Mesenchymal stem cell (in vitro differentiated cells and primary cell): ENCODE measurements around the gene GCNT3.
A peak's percentile ranks its signal among the peaks of the same experiment; 100 is the strongest.

Source experiments
- DNase-seq: peaks from one replicate; pipeline ENCODE4 v3.0.0-alpha.2; 2013
- H2AFZ ChIP-seq: one replicate; pipeline ENCODE4 v1.6.1; 2013; ENCODE audit warnings: low read depth, mild to moderate bottlenecking, control low read depth, inconsistent platforms, low read length, moderate library complexity
- H2AK5ac ChIP-seq: 2 replicates; pipeline ENCODE4 v1.6.1; 2013; ENCODE audit warnings: low read length, moderate library complexity, mild to moderate bottlenecking, inconsistent platforms; ENCODE audit not compliant: severe bottlenecking
- H2BK120ac ChIP-seq: one replicate; pipeline ENCODE4 v1.6.1; 2013; ENCODE audit warnings: low read depth, mild to moderate bottlenecking, inconsistent platforms, low read length, moderate library complexity
- H2BK12ac ChIP-seq, 2 experiments: one replicate each; pipeline ENCODE4 v1.6.1; 2013; ENCODE audit warnings: inconsistent platforms in 2 of 2, low read length in 2 of 2, mild to moderate bottlenecking in 2 of 2, moderate library complexity in 2 of 2, control low read depth in 1 of 2
- H2BK15ac ChIP-seq: one replicate; pipeline ENCODE4 v1.6.1; 2013; ENCODE audit warnings: mild to moderate bottlenecking, low read depth, inconsistent platforms; ENCODE audit not compliant: poor library complexity, severe bottlenecking
- H2BK5ac ChIP-seq: 2 replicates; pipeline ENCODE4 v1.6.1; 2013; ENCODE audit warnings: low read depth, mild to moderate bottlenecking, low read length, control low read depth, inconsistent platforms; ENCODE audit not compliant: poor library complexity, severe bottlenecking
- H3K14ac ChIP-seq, 2 experiments: one replicate each; pipeline ENCODE4 v1.6.1; 2013; ENCODE audit warnings: inconsistent platforms in 2 of 2, low read length in 2 of 2, control low read depth in 1 of 2, mild to moderate bottlenecking in 1 of 2, moderate library complexity in 1 of 2
- H3K18ac ChIP-seq, 2 experiments: one replicate each; pipeline ENCODE4 v1.6.1; 2013; ENCODE audit warnings: inconsistent platforms in 2 of 2, low read length in 2 of 2, control low read depth in 1 of 2, low read depth in 1 of 2, mild to moderate bottlenecking in 1 of 2
- H3K23ac ChIP-seq, 2 experiments: one replicate each; pipeline ENCODE4 v1.6.1; 2013; ENCODE audit warnings: inconsistent platforms in 2 of 2, low read length in 2 of 2, mild to moderate bottlenecking in 2 of 2, moderate library complexity in 2 of 2, control low read depth in 1 of 2
- H3K27ac ChIP-seq: 2 replicates; pipeline ENCODE4 v1.5.1; 2013; ENCODE audit warnings: mild to moderate bottlenecking, moderate library complexity, low read length, control low read depth, inconsistent platforms; ENCODE audit not compliant: poor library complexity, severe bottlenecking
- H3K27me3 ChIP-seq, 2 experiments: 2 replicates each; pipeline versions ENCODE4 v1.6.1 to v1.7.0; 2013; ENCODE audit warnings: low read length in 2 of 2, mild to moderate bottlenecking in 2 of 2, moderate library complexity in 2 of 2, control low read depth in 1 of 2, inconsistent platforms in 1 of 2; ENCODE audit not compliant: control insufficient read depth in 1 of 2, insufficient read depth in 1 of 2
- H3K36me3 ChIP-seq, 2 experiments: 2 replicates each; pipeline versions ENCODE4 v1.6.1 to v1.7.0; 2013; ENCODE audit warnings: low read length in 2 of 2, control low read depth in 1 of 2, inconsistent platforms in 1 of 2, low read depth in 1 of 2, mild to moderate bottlenecking in 1 of 2; ENCODE audit not compliant: insufficient read depth in 2 of 2, control insufficient read depth in 1 of 2
- H3K4ac ChIP-seq, 2 experiments: one replicate each; pipeline ENCODE4 v1.6.1; 2013; ENCODE audit warnings: inconsistent platforms in 2 of 2, low read length in 2 of 2, mild to moderate bottlenecking in 2 of 2, moderate library complexity in 2 of 2, control low read depth in 1 of 2, low read depth in 1 of 2
- H3K4me1 ChIP-seq: 2 replicates; pipeline ENCODE4 v1.6.1; 2013; ENCODE audit warnings: low read depth, low read length, control low read depth; ENCODE audit not compliant: control insufficient read depth, insufficient read depth
- H3K4me2 ChIP-seq: 2 replicates; pipeline ENCODE4 v1.6.1; 2013; ENCODE audit warnings: low read length, mild to moderate bottlenecking, inconsistent platforms; ENCODE audit not compliant: poor library complexity, severe bottlenecking
- H3K4me3 ChIP-seq, 2 experiments: 2 replicates each; pipeline versions ENCODE4 v1.5.1 to v1.7.0; 2013; ENCODE audit warnings: low read length in 2 of 2, mild to moderate bottlenecking in 2 of 2, control low read depth in 1 of 2, low read depth in 1 of 2; ENCODE audit not compliant: insufficient read depth in 1 of 2
- H3K79me1 ChIP-seq: replicated peaks from 2 replicates; pipeline ENCODE4 v1.6.1; 2013; ENCODE audit warnings: mild to moderate bottlenecking, control low read depth, low read length, inconsistent platforms; ENCODE audit not compliant: poor library complexity, severe bottlenecking
- H3K9ac ChIP-seq: 2 replicates; pipeline ENCODE4 v1.7.0; 2013; ENCODE audit warnings: mild to moderate bottlenecking, low read length, moderate library complexity
- H3K9me3 ChIP-seq: 2 replicates; pipeline ENCODE4 v1.7.0; 2013; ENCODE audit warnings: mild to moderate bottlenecking, low read length; ENCODE audit not compliant: control insufficient read depth
- H4K8ac ChIP-seq: one replicate; pipeline ENCODE4 v1.6.1; 2013; ENCODE audit warnings: inconsistent platforms, mild to moderate bottlenecking, low read length, moderate library complexity
- H4K91ac ChIP-seq: one replicate; pipeline ENCODE4 v1.6.1; 2013; ENCODE audit warnings: mild to moderate bottlenecking, low read length, inconsistent platforms
- WGBS: methylation state at CpG from one replicate; pipeline ENCODE4 v1.1.7; 2013; ENCODE audit warnings: mixed read lengths; 5-methylcytosine and 5-hydroxymethylcytosine counted together

The GCNT3 gene

DNA sequence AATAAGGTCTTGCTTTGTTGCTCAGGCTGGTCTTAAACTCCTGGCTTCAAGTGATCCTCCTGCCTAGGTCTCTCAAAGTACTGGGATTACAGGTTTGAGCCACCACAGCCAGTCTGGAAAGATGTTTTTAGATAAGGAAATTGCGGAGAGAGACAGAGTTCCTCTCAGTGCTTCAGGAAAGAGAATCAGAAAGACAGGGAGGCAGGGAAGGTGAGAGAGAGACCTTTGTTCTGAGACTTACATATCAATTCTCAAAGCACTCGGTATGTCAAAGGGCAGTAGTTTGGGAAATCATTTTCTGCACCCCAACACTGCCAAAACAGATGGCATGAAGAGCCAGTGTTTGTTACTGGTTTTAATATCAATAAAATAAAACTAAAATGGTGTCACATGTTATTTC lies 13.1 kb upstream of the GCNT3 start:
- Histone ChIP-seq H4K91ac (no peak overlapping the region), H3K9me3 (peaks cover 6% of the 10 kb centered on the region), H3K4ac (no peak overlapping the region), H3K9ac (no peak overlapping the region), H3K23ac (no peak overlapping the region), H2BK15ac (no peak overlapping the region), H3K4me1 (peaks cover 9% of the 10 kb centered on the region), H3K4me2 (no peak overlapping the region), H2BK120ac (no peak overlapping the region), H2BK5ac (no peak overlapping the region), H3K27me3 (no peaks in the 10 kb centered on the region), H3K18ac (no peak overlapping the region), H2AFZ (no peak overlapping the region), H3K27ac (no peak overlapping the region), H2BK12ac (no peak overlapping the region), H3K79me1 (no peaks in the 10 kb centered on the region), H4K8ac (no peak overlapping the region), H2AK5ac (no peak overlapping the region), H3K14ac (no peak overlapping the region), H3K4me3 (no peak overlapping the region), H3K36me3 (no peaks in the 10 kb centered on the region)
- 92% methylated on average over 1 of the region's 2 CpGs for WGBS
- no peak for DNase-seq

GRCh38 chr15:59605994-59606393 lies 5.6 kb upstream of the GCNT3 start:
- no peak overlapping the region for H3K23ac ChIP-seq
- peaks cover 1% of the 10 kb centered on the region for H3K4me1 ChIP-seq
- H3K27me3 ChIP-seq = peaks cover 0 to 12% of the 10 kb centered on the region in 2 experiments
- no peak overlapping the region for H4K8ac ChIP-seq
- no peak overlapping the region for H2AK5ac ChIP-seq
- no peak overlapping the region for H3K27ac ChIP-seq
- no peak for DNase-seq
- H3K9me3 ChIP-seq = peaks cover 14% of the 10 kb centered on the region
- H3K4me2 ChIP-seq = no peak overlapping the region
- no peak overlapping the region for H2BK15ac ChIP-seq
- H2BK120ac ChIP-seq = no peak overlapping the region
- H3K79me1 ChIP-seq = no peaks in the 10 kb centered on the region
- no peak overlapping the region for H3K4me3 ChIP-seq
- H3K9ac ChIP-seq = no peak overlapping the region
- no peaks in the 10 kb centered on the region for H3K36me3 ChIP-seq
- H3K14ac ChIP-seq = no peak overlapping the region
- H3K18ac ChIP-seq = no peak overlapping the region
- H2BK5ac ChIP-seq = no peak overlapping the region
- no peak overlapping the region for H3K4ac ChIP-seq
- H4K91ac ChIP-seq = no peak overlapping the region
- H2BK12ac ChIP-seq = no peak overlapping the region
- WGBS = 81% methylated on average over 5 of the region's 5 CpGs
- no peak overlapping the region for H2AFZ ChIP-seq

DNA sequence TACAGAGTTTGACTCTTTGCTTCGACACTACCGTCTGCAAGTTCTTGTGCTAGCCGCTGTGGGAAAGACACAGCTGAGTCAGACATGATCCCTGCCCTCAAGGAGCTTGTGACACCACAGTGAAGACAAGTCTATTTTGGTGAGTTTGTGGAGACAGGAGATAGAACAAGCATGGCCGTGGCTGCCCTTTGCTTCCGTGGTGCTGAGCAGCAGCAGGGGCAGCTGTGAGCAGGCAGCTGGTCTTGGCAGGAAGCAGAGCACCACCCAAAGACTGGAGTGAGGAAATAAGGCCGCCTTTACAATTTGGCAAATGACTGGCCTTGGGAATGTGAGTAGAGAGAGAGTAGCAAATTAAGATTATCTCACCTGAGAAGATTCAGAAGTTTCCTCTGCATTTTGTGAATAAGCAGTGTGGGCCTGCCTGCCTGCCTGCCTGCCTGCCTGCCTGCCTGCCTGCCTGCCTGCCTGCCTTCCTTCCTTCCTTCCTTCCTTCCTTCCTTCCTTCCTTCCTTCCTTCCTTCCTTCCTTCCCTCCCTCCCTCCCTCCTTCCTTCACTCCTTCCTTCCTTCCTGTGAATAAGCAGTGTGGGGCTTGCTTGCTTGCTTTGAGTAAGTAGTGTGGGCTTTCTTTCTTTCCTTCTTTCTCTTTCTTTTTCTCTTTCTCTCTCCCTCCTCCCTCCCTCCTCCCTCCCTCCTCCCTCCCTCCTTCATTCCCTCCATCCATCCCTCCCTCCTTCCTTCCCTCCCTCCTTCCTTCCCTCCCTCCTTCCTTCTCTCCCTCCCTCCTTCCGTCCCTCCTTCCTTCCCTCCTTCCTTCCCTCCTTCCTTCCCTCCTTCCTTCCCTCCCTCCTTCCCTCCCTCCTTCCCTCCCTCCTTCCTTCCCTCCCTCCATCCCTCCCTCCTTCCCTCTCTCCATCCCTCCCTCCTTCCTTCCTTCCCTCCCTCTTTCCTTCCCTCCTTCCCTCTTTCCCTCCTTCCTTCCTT lies 1.6 kb upstream of the GCNT3 start:
- H3K4me1 ChIP-seq = peaks cover 4% of the 10 kb centered on the region
- 91% methylated on average over 7 of the region's 7 CpGs for WGBS
- H2BK12ac ChIP-seq = no peak overlapping the region
- H2BK15ac ChIP-seq = no peak overlapping the region
- peak overlapping the region; percentile 49 for H2AK5ac ChIP-seq
- no peak overlapping the region for H2BK120ac ChIP-seq
- H4K8ac ChIP-seq = no peak overlapping the region
- H3K9ac ChIP-seq = no peak overlapping the region
- H2AFZ ChIP-seq = no peak overlapping the region
- H3K27me3 ChIP-seq = peaks cover 0 to 12% of the 10 kb centered on the region in 2 experiments
- no peak overlapping the region for H3K14ac ChIP-seq
- no peak overlapping the region for H2BK5ac ChIP-seq
- H3K23ac ChIP-seq = no peak overlapping the region
- no peak overlapping the region for H3K4ac ChIP-seq
- H4K91ac ChIP-seq = no peak overlapping the region
- H3K27ac ChIP-seq = no peak overlapping the region
- no peak overlapping the region for H3K18ac ChIP-seq
- no peaks in the 10 kb centered on the region for H3K36me3 ChIP-seq
- no peak overlapping the region for H3K4me2 ChIP-seq
- H3K79me1 ChIP-seq = peaks cover 2% of the 10 kb centered on the region
- no peak for DNase-seq
- no peak overlapping the region for H3K4me3 ChIP-seq
- no peaks in the 10 kb centered on the region for H3K9me3 ChIP-seq

- no peak overlapping the region for H2BK12ac ChIP-seq
- H2AFZ ChIP-seq = no peak overlapping the region
- H3K9ac ChIP-seq = no peak overlapping the region
- H4K91ac ChIP-seq = no peak overlapping the region
- no peak overlapping the region for H3K4me2 ChIP-seq
- no peak overlapping the region for H2BK15ac ChIP-seq
- DNase-seq = no peak
- H3K4me1 ChIP-seq = peaks cover 6% of the 10 kb centered on the region
- H2BK5ac ChIP-seq = no peak overlapping the region
- H3K27me3 ChIP-seq = peaks cover 0 to 21% of the 10 kb centered on the region in 2 experiments
- no peak overlapping the region for H3K4me3 ChIP-seq
- no peaks in the 10 kb centered on the region for H3K9me3 ChIP-seq
- H3K36me3 ChIP-seq = peaks cover 0 to 2% of the 10 kb centered on the region in 2 experiments
- 88% methylated on average over 7 of the region's 7 CpGs for WGBS
- no peak overlapping the region for H3K23ac ChIP-seq
- peaks cover 3% of the 10 kb centered on the region for H3K79me1 ChIP-seq
- H2AK5ac ChIP-seq = no peak overlapping the region
- H3K14ac ChIP-seq = no peak overlapping the region
- no peak overlapping the region for H2BK120ac ChIP-seq
- H3K4ac ChIP-seq = no peak overlapping the region
- H4K8ac ChIP-seq = no peak overlapping the region
- no peak overlapping the region for H3K27ac ChIP-seq
- H3K18ac ChIP-seq = no peak overlapping the region
Measured at GRCh38 chr15:59614153-59614552, 2.6 kb downstream of the GCNT3 start.
